Fibroblast of the aortic adventitia (primary cell): Measurements from ENCODE around the gene JAGN1. TPM values are rescaled to one million over a fixed set of nuclear protein-coding genes. Genes with fewer than 3 reads are reported as not detected.
"Not testable (repeated sequence)": the region's sequence is repeated elsewhere in the genome, so short reads cannot be mapped to it uniquely, and the experiment has no call there.

ENCODE experiments used
- DNase-seq: peaks from one replicate; pipeline ENCODE4 v3.0.0-alpha.2; 2010; ENCODE audit warnings: low read depth
- H3K4me3 ChIP-seq: 2 replicates; pipeline ENCODE4 v1.5.1; 2011; ENCODE audit warnings: low read depth, mild to moderate bottlenecking, control low read depth, low read length, moderate library complexity
- small RNA-seq: library from RNA; depleted of rRNA; stranded (forward); fragments of <200 nt; gene quantifications from one replicate; pipeline ENCODE3, GENCODE V24; 2012
- total RNA-seq: library from RNA; depleted of rRNA; stranded (reverse); fragments of >200 nt; gene quantifications from 2 replicates; pipeline ENCODE4 v1.2.3, GENCODE V29; 2012; ENCODE audit warnings: low replicate concordance
- TF ChIP-seq, protein P1 (sequence below): IDR thresholded peaks from 2 replicates; pipeline ENCODE4 v1.5.1; 2011; ENCODE audit warnings: mild to moderate bottlenecking, low read length, control low read depth, inconsistent platforms; ENCODE audit not compliant: insufficient read depth

JAGN1 gene
- total RNA-seq, 1 donor: 25.8 TPM

GRCh38 chr3:9938966-9939365 is 48.6 kb downstream of the JAGN1 start:
- DNase-seq: no peak
- TF ChIP-seq, protein P1, sequence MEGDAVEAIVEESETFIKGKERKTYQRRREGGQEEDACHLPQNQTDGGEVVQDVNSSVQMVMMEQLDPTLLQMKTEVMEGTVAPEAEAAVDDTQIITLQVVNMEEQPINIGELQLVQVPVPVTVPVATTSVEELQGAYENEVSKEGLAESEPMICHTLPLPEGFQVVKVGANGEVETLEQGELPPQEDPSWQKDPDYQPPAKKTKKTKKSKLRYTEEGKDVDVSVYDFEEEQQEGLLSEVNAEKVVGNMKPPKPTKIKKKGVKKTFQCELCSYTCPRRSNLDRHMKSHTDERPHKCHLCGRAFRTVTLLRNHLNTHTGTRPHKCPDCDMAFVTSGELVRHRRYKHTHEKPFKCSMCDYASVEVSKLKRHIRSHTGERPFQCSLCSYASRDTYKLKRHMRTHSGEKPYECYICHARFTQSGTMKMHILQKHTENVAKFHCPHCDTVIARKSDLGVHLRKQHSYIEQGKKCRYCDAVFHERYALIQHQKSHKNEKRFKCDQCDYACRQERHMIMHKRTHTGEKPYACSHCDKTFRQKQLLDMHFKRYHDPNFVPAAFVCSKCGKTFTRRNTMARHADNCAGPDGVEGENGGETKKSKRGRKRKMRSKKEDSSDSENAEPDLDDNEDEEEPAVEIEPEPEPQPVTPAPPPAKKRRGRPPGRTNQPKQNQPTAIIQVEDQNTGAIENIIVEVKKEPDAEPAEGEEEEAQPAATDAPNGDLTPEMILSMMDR: no peak
- no peak overlapping the region for H3K4me3 ChIP-seq

DNA sequence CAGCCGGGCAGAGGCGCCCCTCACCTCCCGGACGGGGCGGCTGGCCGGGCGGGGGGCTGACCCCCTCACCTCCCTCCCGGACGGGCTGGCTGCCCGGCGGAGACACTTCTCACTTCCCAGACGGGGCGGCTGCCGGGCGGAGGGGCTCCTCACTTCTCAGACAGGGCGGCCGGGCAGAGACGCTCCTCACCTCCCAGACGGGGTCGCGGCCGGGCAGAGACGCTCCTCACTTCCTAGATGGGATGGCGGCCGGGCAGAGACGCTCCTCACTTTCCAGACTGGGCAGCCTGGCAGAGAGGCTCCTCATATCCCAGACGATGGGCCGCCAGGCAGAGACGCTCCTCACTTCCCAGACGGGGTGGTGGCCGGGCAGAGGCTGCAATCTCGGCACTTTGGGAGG is 49.5 kb downstream of the JAGN1 start:
- DNase-seq, H3K4me3 ChIP-seq: not testable (repeated sequence)

DNA sequence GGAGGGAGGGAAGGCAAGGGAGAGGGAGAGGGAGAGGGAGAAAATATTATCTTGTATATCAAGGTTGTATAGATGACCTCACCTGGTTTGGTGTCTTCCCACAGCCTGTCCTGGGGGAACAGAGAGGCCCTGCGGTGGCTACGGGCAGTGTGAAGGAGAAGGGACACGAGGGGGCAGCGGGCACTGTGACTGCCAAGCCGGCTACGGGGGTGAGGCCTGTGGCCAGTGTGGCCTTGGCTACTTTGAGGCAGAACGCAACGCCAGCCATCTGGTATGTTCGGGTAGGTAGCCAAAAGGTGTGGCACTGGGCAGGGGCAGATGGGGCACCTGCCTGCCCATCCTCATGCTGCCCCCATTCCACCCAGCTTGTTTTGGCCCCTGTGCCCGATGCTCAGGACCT is 50.3 kb downstream of the JAGN1 start:
- DNase-seq: no peak
- TF ChIP-seq, protein P1: no peak
- H3K4me3 ChIP-seq: no peak overlapping the region

GRCh38 chr3:9942164-9942563 is 51.8 kb downstream of the JAGN1 start:
- H3K4me3 ChIP-seq: no peak overlapping the region
- TF ChIP-seq, protein P1: no peak
- DNase-seq: no peak

- TF ChIP-seq, protein P1: no peak
- H3K4me3 ChIP-seq: no peak overlapping the region
- no peak for DNase-seq
Measured at GRCh38 chr3:9942934-9943690, 52.7 kb downstream of the JAGN1 start.

Small RNA genes lying within 50 kb of the gene (small RNA-seq; reads per million reads assigned to genes)
- gene RNU6-882P: not detected

Other genes with a start within 250 kb of the JAGN1 start
- gene MTMR14, start 241.1 kb upstream of the JAGN1 start, total RNA-seq: 25.8 and 26.1 TPM in 2 replicates
- gene CPNE9, start 186.8 kb upstream of the JAGN1 start, total RNA-seq: not detected in 2 replicates
- gene BRPF1, start 158.9 kb upstream of the JAGN1 start, total RNA-seq: 7.8 and 13.9 TPM in 2 replicates
- gene OGG1, start 140.7 kb upstream of the JAGN1 start, total RNA-seq: 32.1 and 55.0 TPM in 2 replicates
- gene CAMK1, start 120.7 kb upstream of the JAGN1 start, total RNA-seq: 24.5 and 41.5 TPM in 2 replicates
- 73.8 and 74.2 TPM in 2 replicates for gene TADA3, start 98.1 kb upstream of the JAGN1 start, total RNA-seq
- gene ARPC4, start 97.5 kb upstream of the JAGN1 start, total RNA-seq: 78.4 and 198 TPM in 2 replicates
- gene TTLL3, start 80.3 kb upstream of the JAGN1 start, total RNA-seq: 34.3 and 40.8 TPM in 2 replicates
- 21.3 and 25.8 TPM in 2 replicates for gene RPUSD3, start 46.6 kb upstream of the JAGN1 start, total RNA-seq
- gene CIDEC, start 10.4 kb upstream of the JAGN1 start, total RNA-seq: not detected in 2 replicates
- 1.5 and 3.1 TPM in 2 replicates for gene IL17RE, start 12.2 kb downstream of the JAGN1 start, total RNA-seq
- 47.9 and 52.2 TPM in 2 replicates for gene IL17RC, start 26.5 kb downstream of the JAGN1 start, total RNA-seq
- gene CRELD1, start 43.2 kb downstream of the JAGN1 start, total RNA-seq: 7.2 and 13.2 TPM in 2 replicates
- gene PRRT3, start 61.8 kb downstream of the JAGN1 start, total RNA-seq: 4.2 and 5.5 TPM in 2 replicates
- gene EMC3, start 96.2 kb downstream of the JAGN1 start, total RNA-seq: 17.9 and 59.7 TPM in 2 replicates
- gene FANCD2, start 135.8 kb downstream of the JAGN1 start, total RNA-seq: 2.2 and 26.8 TPM in 2 replicates
- not detected in 2 replicates for gene FANCD2OS, start 217.6 kb downstream of the JAGN1 start, total RNA-seq
- gene BRK1, start 225.1 kb downstream of the JAGN1 start, total RNA-seq: 34.2 and 172 TPM in 2 replicates